GM19463 (cell line): ENCODE results near the gene C19orf81.
A peak's percentile ranks its signal among the peaks of the same experiment; 100 is the strongest.

Source experiments
- ATAC-seq: cut with Tn5 transposase; IDR thresholded peaks from one replicate; pipeline ENCODE4 v1.9.1; 2021; ENCODE audit warnings: mild to moderate bottlenecking, moderate library complexity; ENCODE audit not compliant: unreplicated experiment

Gene C19orf81

DNA sequence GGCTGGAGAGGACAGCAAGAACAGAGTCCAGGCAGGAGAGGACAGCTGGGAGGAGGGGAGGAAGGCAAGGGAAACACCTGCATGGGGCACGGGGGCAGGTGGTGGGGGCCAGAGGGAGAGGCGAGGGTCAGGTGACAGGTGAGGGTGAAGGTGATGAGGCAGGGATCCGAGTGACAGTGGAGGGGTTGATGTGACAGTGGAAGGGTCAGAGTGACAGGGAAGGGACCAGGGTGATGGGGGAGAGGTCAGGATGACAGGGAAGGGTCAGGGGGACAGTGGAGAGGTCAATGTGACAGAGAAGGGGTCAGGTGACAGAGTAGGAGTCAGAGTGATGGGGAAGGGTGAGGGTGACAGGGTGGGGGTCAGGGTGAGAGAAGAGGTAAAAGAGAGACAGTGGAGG is 29.1 kb downstream of the C19orf81 start:
- no peak for ATAC-seq

DNA sequence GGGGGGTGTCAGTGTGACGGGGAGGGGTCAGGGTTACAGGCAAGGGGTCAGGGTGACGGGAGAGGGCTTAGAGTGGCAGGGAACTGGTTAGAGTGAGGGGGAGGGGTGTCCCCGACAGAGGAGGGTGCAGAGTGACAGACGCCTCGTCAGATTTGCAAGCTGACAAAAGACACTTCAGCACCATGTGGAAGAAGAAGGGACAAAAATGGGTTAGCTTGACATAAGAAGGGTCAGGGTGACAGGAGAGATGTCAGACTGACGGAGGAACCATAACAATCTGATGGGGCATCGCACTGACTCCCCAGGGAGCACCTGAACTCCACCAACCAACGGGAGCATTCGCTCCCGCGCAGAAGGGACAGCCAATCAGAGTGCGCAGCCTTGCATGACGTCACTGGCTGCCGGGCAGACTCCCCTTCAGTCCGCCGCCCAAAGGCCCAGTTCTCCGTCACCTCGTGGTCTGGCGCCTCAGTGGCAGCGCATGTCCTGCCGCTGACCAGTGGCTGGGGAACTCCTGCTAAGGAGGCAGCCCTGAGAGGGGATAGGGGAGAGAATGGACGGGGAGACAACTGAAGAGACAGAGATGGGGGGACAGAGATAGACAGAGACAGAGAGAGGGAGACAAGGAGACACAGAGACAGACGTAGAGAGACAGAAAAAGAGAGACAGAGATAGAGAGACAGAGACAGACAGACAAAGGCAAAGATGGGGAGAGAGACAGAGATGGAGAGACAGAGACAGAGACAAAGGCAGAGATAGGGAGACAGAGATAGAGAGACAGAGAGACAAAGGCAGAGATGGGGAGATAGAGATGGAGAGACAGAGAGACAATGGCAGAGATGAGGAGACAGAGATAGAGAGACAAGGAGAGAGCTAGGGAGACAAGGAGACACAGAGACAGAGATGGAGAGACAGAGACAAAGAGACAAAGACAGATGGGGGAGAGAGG is 30.2 kb downstream of the C19orf81 start:
- ATAC-seq, result peak; percentile 72

DNA sequence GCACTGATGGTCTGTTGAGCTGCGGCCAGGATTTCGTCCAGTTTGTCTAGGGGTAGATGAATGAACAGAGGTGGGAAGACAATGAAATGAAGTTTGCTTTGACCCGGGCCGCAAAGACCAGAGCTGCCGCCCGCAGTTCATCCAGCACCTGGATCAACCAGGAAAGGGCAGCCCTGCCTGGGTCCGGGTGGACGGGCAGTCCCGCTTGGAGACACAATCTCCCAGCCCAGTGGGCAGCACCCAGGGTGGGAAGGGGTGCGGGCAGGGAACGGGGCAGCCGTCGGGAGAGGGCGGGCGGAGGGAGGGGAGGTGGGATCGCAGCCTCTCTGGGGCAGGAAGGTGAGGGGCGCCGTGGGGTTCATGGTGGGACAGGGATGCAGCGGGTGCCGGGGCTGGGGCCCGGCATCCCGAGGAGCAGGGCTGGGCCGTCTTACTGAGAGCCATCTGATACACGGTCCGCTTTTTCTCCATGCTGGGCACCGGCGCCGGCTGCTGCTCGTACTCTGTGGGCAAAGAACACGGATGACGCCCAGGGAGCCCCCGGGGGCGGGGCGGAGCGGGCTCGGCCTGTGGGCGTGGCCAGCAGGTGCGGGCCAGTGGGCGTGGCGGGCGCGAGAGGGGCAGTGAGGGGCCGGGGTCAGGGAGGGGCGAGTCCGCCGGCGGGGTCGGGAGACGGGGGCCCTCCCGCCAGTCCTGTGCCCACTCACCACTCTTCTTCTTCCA is 37.2 kb downstream of the C19orf81 start:
- ATAC-seq, result no peak

DNA sequence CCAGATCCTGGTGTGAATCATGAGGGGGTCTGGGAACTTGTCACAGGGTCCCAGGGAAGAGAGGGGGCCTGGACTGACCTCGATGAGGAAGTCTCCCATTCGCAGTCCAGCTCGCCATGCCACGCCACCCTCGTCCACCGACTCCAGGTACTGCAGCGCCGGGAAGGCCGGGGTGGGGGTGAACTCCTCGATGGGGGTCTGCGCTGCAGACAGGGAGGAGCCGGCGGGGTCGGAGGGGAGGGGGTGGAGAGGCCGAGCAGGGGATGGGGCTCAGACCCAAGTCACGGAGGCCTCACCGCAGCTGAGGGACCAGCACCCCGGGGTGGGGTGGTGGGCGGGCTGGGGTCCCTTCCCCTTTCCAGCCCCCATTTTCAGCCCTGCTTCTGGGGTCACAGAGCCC is 39.5 kb downstream of the C19orf81 start:
- ATAC-seq, result no peak

DNA sequence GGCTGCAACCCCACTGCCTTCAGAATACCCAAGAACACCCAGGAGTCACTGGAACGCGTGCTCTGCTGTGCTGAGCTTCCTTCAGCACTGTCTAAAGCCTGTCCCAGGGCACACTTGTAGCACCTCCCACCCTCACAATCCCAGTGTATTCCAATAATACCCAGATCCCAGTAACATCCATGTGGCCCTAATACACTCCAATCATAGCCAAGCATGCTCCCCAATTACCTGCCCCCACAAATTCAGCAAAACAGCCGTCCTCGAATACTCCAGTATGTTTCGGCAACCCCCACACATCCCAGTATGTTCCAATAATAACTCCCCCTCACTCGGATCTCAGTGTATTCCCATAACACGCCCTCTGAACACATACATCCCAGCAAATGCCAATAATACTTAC is 41.2 kb downstream of the C19orf81 start:
- ATAC-seq, result no peak

DNA sequence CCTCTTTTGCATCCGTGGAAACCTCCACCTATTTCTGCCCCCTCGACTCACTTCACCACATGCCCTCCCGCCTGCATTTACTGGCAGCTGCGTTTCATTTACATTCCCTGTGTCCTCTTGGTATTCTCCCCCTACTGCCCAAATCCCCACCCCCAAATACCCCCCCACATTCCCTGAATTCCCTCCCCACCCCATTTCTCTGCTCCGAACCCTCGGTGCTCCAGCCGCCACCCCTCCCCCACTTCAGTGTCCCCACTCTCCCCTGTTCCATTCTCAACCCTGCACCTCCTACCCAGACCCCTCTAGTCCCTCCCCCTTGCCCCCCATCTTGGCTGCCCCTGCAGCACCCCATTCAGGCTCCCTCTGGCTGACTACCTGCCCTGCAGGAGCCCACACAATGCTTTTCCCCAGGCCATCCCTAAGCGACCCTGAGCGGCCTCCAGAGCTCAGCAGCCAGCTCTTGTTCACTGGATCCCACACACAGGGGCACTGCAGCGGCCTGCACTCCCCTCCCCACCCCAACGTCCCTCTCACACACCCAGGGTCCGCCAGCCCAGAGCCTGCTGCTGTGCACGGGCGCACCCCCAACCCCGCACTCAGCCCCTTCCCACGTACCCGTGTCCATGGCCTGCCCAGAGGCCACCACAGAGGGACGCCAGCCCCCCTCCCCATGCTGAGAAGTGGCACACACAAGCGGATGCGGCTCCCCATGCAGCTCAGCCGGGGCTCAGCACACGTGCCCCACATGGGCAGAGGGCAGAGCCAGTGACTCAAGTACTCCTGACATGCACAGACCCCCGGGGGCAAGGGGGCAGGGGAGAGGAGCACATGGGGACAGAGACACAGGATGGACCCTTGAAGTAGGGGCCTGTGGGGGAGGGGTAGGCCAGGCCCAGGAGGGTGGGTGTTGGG is 44.1 kb downstream of the C19orf81 start:
- ATAC-seq, result no peak

DNA sequence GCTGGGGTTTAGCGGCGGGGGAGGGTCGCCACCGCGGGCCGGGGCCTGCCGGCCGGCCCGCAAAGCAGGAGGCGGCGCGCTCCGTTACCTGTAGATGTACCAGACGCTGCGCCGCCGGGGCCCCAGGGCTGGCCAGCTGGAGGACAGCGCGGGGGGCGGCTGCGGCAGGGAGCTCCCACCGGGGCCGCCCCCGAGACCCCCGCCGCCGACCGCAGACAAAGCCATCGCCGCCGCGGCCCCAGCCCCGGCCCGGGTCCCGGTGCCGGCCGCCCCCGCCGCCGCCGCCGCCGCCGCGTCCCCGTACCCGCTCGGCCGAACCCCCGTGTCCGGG is 45.5 kb downstream of the C19orf81 start:
- ATAC-seq, result no peak

DNA sequence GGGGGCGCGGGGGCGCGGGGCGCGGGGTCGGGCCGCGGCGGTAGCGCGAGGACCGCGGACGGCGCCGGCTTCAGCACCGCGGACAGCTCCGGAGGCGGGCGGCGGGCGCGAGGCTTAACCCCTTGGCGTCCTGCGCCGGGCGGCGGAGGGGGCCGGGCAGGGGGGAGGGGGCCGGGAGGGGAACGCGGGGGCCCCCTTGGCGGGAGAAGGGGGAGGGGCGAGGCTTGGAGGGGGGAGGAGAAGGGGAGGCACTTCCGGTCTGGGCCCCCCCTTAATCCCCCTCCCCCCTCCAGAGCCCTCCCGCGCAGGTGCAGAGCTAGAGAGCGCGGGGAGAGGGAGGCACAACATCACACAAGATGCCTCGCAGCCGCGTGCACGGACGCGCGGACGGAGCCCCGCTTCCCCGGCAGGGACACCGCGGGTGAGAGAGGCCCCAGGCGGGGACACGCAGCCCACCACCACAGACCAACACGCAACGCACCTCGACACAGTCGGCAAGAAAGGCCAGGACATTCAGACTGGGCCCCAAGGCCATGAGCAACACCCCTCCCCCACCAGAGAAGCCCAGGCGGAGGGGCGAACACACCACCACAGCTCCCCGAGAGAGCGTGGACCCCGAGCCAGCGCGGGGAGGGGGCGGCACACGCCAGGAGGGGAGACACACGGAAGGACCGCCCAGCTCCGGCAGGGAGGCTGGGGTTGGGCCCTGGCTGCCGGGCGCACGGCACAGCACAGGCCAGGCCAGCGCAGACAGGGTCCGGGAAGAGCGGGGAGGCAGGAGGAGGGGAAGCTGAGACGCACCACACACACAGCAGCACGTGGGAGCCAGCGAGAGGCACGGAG is 46.2 kb downstream of the C19orf81 start:
- ATAC-seq, result no peak

DNA sequence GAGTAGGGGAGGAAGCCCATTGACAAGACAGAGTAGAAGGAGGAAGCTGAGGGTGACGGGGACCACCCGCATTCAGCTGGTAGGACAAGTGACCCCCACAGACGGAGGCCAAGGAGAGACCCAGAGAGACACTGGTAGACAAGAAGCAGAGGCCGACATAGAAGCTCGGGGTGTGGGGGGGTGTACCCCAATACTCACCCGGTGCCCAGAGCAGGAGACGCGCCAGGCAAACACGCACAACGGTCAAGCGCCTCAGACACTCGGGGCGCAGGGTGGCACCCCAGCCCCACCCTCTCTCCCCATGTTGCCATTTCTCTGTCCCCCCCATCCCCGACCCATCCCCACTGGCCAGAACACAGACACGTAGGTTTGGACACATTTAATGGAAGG is 46.8 kb downstream of the C19orf81 start:
- ATAC-seq, result no peak

DNA sequence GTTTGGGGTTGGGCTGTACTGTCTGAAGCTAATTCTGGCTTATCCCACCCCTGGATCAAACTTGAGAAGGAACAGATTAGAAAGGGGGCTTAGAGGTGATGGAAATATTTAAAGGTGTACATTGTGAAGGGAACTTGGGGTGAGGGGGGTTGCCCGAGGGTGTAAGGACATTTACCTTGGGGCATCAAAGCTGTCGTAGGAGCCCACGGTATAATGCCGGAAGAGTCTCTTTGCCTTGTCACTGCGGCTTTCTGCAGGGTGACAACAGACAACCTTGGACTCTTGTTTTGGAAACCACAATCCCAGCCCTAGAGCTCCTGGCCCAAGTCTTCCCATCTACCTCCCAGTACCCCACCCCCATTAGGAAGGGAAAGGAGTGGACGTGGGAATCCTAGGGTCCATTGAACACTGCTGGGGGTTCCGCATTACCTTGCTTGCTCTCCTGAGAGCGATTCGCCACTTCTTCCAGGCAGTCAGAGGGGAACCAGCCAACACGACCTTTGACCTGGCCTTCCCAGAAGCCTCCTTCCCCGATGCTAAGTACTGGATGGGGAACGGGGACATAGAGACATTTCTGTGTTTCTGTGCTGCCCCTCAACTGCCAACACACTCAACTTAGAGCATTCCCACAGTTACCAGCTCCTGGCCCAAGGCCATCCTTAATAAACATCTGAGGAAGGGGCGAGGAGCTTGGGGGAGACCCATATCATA is 48.3 kb downstream of the C19orf81 start:
- no peak for ATAC-seq

DNA sequence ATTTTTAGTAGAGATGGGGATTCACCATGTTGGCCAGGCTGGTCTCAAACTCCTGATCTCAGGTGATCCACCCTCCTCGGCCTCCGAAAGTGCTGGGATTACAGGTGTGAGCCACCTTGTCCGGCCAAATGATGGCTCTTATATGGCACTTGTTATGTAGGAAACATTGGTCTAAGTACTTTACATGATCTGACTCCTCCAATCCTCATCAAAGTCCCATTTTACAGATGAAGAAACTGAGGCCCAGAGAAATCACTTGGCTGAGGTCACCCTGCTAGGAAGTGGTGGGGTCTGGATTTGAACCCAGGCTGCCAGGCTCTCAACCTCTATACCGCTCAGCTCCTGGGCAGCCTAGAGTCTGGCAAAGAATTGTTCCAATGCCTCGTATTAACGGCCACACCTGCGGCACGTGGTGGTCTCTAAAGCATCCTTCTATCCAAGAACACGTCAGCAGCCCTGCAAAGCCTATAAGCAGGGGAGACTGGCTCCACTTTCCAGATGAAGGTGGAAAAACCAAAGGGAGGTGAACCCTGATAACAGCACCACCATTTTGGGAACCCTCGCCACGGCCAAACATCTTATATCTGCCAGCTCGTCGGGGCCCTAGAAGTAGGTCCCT is 52.2 kb downstream of the C19orf81 start:
- no peak for ATAC-seq

DNA sequence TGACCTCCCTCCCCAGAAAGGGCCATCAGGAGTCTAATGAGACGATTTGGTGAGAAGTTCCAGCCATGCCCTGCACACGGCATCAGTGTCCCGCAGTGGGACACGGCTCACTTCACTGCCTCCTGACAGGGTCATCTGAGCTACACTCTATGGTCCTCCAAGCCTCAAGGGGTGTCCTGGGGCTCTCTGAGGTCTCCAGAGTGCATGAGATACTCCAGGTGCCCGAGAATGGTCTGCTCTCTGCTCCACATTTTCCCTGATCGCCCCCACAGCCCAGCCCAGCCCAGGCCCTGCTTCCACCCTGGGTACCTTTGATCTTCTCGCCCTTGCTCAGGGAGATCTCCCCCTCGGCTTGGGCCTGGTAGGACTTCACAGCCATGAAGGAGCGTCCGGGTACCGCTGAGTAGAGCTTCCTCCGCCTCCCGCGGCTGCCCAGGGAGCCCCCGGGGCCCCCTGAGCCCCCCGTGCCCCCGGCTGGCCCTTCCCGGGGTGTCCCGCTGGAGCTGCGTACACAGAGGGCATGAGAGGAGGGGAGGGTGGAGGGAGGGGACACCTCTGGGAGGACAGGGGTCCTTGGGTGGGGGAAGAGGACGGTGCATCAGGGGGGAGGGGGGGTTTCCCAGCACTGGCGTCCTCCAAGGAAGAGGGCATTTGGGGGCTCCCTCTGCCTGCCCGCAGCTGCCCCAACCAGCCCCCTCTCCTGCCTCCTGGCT is 53.1 kb downstream of the C19orf81 start:
- no peak for ATAC-seq

DNA sequence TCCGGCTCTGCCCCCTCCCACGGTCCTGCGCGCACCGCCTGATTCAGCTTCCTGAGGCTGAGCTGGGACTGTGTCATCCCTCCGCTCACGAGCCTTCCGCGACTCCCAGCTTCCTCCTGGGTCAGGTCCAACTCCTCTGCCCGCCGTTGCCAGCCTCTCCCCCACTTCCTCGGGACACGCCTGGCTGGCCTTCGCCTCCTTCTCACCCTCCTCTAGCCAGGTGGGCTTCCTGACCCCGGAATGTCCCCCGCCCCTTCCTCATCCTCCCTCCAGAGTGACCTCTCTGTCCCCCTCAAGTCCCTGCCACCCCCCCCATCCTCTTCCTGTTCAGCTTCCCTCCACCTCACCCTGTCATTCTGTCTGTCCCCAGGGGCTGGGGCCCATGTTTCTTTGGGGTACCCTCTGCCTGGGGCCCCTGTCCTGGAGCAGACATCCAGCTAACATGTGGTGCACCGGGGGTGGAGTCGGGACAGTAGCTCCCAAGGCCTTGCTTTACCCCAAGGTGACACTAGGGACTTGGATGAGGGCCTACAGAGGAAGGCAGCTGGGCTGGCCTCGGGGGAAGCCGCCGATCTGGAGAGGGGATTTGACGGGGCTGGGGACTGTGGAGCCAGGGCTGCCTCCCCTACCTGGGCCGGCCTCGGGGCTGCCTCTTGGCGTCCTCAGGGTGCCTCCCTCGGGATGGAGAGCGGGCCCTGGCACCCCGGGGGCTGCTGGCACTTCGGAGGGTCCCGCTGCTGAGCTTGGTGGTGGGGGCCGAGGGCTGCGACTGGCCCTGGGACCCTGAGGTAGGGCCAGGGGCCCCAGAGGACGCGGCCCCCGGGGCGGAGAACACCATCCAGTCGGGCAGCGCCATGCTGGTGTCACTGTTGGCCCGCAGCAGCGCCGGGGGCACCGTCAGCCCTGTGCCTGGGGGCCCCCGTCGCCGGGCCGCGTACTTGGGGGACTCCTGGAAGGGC is 53.9 kb downstream of the C19orf81 start:
- no peak for ATAC-seq

DNA sequence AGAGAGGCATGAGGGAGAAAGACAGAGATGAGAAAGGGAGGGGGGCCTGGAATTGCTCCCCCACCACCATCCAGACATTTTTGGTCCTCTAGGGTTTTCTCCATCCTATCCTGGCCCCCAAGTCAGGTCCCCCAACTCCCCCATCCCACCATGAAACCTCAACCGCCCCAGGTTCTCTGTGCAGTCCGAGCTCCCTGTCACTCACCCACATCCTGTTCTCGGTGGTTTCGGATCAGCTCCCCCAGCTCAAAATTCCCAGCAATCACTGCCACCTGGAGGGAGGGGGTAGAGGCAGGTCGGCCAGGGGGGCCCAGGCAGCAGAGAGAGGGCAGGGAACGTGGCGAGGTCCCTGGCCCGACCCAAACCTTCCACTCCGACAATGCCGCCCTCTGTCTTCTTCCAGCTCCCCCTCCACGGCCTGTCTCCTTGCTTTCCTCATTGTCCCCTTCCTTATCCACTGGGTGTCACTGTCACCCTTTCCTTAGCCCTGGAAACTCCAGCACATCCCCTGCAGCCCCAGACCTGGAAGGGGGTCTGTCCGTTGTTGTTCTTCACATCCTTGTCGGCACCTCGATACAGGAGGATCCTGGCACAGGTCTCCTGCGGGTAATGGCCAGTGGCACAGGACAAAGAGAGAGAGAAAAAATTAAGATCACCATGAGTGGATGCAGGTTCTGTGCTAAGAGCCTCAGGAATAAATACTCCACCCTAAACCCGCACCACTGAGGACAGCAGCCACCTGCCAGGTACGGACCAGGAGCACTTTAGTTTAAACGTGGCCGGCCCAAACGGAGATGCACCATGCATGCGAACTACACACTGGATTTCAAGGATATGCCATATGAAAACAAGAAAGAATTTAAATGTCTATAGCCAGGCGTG is 54.9 kb downstream of the C19orf81 start:
- no peak for ATAC-seq

DNA sequence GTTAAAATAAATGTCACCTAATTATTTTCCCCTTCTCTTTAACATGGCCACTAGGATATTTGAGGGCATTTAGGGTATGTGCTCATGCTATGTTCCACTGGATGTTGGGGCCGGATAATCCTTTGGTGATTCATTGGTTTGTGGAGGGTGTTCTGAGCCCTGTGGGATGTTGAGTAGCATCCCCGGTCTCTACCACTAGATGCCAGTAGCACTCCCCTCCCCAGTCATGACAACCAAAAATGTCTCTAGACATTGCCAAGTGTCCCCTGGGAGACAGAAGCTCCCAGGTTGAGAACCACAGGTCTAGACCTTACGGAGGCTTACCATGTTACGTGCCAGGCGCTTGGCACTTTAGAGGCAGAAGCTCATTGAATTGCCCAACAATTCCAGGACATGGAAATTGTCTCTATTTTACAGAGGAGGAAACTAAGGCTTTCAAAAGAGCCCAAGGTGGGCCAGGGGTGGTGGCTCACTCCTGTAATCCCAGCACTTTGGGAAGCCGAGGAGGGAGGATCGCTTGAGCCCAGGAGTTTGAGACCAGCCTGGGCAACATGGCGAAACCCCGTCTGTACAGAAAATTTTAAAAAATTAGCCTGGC is 56.3 kb downstream of the C19orf81 start:
- ATAC-seq, result no peak

DNA sequence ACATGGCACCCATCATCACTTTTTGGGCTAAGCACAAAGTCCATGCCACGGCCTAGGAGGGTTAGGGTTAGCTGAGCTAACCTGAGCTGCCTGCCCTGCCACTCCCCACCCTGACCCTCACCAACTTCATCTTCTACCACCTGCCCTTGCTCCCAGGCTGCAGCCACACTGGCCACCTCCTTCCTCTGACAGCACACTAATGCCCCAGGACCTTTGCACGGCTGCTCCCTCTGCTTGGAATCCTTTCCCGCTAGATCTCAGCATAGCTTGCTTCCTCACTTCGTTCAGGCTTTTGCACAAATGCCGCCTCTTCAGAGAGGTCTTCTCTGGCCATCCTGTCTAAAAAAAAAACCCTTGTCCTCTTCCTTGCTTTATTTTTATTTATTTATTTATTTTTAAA is 57.1 kb downstream of the C19orf81 start:
- ATAC-seq, result no peak
